MM.1S (cell line): ENCODE results near the gene RNU1-4.
"Not testable (repeated sequence)": the region's sequence is repeated elsewhere in the genome, so short reads cannot be mapped to it uniquely, and the experiment has no call there.

ENCODE experiments used
- CTCF ChIP-seq: fragments of 300-600 bp; sonication (generic); IDR thresholded peaks from 2 replicates; pipeline ENCODE4 v1.5.1; 2016; ENCODE audit warnings: antibody characterized with exemption, low read length, mixed read lengths
- EZH2 ChIP-seq: fragments of 300-600 bp; sonication (generic); optimal IDR thresholded peaks from 2 replicates; pipeline ENCODE3; 2017; ENCODE audit warnings: low read depth, mild to moderate bottlenecking, antibody characterized with exemption, low read length, mixed read lengths

- not testable (repeated sequence) for TF ChIP-seq CTCF, EZH2
Observed at GRCh38 chr1:16765731-16766605, 25.7 kb downstream of the RNU1-4 start.
